T follicular helper cell (primary cell): ENCODE measurements around the gene SLC43A1.
A peak's percentile ranks its signal among the peaks of the same experiment; 100 is the strongest.
"Not testable (repeated sequence)": the region's sequence is repeated elsewhere in the genome, so short reads cannot be mapped to it uniquely, and the experiment has no call there.

Experiments used
- DNase-seq: peaks from one replicate; pipeline ENCODE4 v3.0.0-alpha.2; 2020; ENCODE audit warnings: low read depth

The SLC43A1 gene

DNA sequence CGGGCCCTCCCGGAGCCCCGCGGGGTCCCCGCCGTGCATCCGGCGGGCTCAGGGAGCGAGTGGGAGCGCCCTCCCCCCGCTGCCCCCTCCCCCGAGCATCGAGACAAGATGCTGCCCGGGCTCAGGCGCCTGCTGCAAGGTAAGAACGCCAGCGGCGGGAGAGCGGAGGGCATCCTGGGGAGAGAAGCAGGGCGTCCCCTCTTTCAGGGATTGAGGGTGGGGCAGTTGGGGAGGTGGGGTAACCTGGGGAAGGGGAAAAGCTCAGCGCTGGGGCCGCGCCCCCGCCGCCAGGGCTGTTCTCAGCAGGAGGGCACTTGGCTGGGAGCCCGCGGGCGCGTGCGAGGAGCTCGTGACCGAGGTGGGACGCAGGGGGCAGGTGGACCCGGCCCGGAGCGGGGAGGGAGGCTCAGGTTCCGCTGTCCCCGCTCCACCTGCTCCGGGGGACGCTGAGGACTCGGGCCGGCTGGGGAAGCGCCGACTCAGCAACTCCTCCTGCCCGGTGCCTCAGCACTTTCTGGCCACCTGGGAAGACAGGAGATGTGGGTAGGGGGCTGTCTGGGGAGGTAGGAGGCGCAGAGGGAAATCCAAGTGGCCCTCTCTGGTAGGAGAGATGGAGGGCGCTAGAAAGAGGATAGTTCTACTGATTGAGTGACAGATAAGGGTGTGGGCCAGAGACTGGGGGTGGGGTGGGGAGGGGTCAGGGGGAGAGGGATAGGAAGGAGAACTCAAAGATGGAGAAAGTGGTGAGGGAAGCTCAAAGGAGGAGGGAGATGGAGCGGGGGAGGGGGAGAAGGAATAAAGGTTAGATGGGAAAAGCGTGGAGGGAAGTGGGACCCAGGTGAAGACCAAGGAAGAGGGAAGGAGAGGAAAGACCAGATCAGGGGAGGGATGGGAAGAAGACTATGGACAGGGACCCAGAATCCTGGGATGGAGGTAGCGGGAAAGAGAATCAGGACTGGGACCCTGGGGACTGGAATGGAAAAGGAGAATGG is 54.4 kb downstream of the SLC43A1 start:
- DNase-seq, result no peak

DNA sequence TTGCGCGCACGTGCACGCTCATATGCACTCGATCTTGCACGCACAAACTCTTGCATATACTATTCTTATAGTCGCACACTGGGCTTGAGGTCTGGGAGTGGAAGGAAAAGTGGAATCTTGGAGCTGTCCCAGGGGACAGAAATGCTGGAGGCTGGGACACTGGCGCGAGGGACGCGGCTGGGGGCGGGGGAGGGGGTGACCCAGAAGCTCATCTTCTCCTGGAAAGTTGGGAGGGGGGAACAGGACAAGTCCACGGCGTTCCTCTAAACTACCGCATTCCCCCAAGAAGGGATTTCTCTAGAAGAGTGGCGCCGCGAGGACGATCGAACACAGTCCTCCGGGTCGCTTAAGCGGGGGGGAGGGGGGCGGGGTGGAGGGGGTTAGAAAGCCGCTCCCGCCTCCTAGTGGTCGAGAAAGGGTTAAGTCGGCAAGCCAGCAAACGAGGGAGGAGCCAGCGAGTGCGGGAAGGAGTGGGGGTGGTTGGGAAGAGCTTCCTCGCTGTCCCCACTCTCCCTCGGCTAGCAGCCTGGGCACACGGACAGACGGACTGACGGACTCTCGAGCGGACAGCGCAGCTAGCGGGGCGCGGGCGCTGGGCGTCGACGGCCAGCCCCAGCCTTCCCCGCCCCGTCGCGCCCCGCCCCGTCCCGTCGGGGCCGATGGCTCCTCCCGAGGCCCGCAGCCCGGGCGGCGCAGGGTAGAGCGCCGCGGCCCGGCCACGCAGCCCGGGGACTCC is 55.3 kb downstream of the SLC43A1 start, which contains the start of gene RTN4RL2:
Gene RTN4RL2 (plus strand): TSS at position 507 of the 736 bp plus-strand sequence. CDS start 338 bp downstream, outside the sequence.
- no peak for DNase-seq

DNA sequence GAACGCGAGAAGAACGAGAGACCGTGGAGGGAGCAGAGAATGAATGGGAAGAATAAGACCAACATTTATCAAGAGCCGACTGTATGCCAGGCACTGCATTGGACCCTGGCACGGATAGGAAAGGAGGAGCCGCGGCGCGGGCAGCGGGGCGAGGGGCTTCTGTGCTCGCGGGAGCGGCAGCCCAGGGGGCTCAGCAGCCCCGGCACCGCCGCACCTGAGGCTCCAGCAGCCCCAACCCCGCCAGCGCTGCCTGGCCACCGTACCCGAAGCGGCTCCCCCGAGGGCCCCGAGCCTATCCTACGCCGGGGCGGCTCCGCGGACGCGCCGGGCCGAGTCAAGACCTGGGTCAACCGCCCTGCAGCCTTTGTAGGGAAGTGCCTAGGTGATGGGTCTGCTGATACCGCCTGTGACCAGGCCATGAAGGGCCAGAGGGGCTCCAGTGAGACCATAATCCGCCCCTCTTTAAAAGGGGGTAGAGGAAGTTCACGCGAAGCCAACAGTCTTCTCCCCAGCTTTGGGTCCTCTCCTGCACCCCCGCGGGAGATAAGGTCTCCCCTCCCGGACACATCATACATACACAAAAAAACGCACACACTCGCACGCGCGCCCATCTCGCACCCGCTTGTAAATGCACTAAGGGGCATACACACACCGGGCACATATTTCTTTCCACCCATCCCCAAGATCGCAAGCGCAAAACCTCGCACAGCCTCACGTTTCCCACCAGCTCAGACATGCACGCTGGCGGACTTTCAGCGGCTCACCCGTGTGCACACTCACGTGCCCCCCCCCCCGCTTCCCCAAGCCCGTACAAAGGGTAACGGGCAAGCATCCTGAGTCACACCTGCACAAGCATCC is 56.1 kb downstream of the SLC43A1 start:
- DNase-seq, result no peak

DNA sequence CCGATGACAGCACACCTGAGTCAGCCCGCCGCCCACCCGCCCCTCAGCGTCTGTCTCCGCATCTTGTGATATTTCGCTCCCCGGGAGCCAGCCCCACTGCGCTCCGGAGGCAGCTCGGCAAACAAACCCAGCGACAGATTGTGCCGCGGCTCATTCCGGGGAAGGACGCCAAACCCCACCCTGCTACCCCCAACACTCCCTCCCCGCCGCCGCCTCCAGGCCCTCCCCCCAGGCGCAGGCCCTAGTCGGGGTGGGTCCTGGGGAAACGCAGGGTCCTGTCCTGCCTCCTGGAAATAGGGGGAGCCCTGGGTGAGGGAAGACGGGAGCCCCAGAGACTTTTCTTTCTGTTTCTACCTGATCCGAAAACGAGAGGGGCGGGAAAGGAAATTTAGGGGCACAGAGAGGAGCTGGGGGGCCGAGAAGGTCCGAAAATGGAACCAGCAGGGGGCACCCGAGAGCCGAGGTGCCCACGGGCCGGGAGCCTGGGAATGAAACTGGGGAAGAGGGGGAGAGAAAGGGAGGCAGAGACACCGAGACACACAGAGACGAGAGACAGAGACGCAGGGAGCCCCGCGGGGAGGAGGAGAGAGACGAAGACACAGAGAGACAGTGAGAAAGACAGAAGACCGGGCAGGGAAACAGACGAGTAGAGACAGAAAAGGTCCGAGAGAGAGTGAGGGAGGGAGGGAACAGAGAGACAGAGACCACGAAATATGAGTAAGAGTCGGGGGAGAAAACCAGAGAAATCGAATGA is 56.9 kb downstream of the SLC43A1 start:
- no peak for DNase-seq

DNA sequence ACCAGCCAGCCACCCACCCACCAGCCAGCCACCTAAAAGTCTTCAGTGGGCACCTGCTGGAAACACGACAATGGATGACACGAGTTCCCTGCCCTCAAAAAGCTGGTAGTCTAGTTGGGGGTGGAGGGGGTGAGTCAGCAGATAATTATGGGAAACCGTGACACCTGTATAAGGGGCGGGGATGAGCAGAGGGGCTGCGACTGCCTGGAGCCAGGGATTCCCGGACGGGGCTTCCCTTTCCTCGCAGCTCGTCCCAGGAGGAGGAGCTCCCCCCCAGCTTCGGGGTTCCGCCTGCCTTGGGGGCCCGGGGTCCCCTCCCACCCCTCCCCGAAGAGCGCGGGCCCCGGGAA is 57.5 kb downstream of the SLC43A1 start:
- DNase-seq, result no peak

DNA sequence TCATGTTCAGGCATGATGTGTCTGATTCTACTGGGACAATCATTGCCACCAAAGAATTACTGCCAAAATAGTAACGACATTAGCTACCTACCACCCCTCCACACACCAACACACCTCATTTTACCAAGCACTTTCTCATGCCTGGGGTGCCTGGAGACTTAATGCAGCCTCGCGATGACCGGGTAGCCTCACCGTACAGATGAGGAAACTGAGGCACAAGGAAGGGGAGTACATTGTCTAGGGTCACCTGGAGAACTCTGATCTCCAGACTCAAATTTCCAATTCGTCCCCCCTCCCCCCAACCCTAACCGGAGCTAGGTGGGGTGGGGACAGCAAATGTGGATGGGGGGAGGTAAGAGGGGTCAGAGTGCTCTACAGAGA is 57.9 kb downstream of the SLC43A1 start:
- DNase-seq, result no peak

DNA sequence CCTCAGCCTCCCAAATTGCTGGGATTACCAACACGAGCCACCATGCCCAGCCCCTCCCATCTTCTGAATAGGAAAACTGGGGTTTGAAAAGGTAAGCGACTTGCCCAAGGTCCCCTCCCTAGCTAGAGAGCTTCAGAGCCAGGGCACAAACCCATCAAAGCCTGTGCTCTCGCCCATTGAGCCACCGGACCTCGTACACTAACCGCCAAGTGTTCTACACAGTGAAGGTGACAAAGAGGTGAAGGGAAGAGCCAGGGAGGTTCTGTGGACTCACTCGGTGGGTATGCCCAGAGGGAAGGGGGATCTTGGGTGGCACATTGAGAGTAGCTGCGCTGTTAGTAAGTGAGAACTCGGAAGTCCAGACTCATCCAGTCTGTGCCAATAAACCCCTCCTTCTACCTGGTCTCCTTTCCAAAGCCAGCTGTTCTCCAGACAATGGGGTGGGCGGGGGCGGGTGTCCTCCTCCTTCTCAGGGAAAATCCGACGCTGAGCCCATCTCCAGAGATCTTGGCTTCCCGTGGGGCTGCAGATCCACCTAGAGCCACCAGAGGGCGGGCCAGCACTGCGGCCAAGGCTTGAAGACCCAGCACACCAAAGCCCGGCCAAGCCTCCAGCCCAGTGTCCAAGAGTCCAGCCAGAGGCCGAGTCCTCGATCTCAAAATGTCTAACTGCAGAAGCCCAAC is 58.4 kb downstream of the SLC43A1 start:
- DNase-seq, result peak; percentile 52

DNA sequence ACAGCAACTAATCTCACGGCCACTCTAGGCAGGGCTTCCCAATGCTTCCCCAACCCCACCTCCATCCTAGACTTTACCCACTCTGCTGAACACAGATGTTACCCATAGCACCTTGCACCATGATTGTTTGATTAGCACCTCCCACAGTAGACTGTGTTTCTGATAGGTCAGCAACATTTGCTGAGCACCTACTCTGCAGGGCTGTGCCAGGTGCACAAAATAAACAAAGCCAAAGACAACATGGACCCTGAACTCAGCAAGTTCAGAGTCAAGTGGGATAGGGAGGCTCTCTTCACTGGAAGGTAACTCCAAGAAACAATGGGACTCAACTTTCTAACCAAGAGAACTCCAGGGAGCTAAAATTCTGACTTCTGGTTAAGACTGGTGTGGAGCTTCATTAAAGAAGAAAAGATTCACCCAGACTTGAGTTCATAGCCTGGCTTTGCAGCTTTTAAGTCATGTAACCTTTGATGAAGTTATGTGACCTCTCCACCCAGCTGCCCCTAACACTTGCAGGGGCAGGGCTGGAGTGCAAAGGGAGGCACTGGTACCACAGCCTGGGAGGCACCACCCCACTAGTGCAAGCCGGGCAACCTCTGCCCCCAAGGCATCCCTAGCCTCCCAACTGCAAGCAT is 61.8 kb downstream of the SLC43A1 start:
- no peak for DNase-seq

DNA sequence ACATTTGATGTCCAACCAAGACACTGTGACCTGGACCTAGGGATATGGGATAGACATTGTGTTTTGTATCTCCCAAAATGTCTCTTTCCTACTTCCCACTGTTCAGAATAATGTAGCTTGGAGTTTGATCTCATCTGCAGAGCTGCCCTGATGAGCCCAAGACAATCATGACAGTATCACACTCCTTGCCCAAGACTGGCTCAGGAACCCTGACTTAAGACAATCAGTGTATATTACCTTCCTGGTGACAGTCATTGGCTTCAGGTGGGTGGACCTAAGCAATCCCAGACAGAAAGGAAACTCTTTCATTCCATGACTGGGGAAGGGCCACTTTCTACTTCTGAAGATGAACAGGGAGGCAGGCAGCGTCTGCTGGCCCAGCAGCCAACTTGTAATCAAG is 69.4 kb downstream of the SLC43A1 start:
- no peak for DNase-seq

DNA sequence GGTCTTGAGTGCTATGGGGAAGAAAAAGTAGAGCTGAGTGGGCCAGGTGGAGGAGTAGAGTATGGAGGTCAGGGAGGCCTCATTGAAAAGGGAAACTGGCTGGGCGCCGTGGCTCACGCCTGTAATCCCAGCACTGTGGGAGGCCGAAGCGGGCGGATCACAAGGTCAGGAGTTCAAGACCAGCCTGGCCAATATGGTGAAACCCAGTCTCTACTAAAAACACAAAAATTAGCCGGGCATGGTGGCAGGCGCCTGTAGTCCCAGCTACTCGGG is 70.4 kb downstream of the SLC43A1 start:
- not testable (repeated sequence) for DNase-seq

DNA sequence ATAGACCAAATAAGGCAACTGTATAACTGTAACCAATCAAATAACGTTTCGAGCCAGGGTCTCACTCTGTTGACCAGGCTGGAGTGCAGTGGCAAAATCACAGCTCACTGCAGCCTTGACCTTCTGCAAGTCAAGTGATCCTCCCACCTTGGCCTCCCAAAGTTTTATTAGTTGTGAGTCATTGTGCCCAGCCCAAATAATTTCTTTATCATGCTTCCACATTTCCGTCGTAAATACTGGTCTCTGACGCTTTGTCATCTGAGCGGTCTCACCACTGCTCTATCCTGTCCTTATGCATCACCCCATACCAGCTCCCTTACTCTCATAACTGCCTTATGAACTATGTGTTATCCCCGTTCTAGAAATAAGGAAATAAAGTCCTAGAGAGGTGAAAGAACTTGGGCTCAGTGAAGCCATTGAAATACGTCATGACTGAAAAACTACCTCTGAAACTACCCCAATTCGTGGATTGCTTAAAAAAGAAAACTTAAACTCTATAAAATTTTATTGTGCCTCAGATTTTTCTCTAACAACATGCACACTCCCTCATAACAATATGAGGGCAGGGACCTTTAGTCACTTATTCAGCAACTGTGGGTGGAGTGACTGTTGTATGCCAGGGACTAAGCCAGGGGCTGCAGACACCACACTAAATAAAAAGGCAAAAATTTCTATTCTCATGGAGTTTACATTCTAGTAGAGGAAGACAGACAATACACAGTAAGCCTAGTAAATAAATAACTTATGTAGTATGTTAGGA is 71.0 kb downstream of the SLC43A1 start:
- DNase-seq, result no peak

DNA sequence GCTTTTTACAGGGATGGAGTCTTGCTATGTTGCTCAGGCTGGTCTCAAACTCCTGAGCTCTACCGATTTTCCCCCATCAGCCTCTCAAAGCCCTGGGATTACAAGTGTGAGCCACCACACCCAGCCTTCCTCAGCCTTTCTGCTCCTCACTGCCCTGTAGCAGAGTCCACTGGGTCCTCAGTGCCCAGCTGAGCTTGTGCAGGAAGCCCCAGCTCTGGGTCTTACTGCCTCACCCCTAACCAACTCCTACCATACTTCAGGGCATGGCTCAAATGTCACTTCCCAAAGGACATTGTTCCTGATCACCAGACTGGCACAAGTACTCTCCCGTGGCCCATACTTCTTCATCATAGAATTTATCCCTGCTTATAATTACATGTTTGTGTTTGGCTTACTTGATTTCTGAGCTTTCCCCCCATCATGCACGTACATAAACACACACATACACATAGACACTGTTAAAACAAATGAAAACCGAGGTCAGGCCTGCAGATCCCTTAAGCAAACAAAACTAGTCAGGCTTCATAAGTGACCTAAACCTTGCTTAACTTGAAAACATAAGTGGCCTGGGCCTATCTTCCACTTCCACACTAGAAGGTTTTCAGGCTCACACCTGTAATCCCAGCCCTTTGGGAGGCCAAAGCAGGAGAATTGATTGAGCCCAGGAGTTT is 74.6 kb downstream of the SLC43A1 start:
- DNase-seq, result no peak

DNA sequence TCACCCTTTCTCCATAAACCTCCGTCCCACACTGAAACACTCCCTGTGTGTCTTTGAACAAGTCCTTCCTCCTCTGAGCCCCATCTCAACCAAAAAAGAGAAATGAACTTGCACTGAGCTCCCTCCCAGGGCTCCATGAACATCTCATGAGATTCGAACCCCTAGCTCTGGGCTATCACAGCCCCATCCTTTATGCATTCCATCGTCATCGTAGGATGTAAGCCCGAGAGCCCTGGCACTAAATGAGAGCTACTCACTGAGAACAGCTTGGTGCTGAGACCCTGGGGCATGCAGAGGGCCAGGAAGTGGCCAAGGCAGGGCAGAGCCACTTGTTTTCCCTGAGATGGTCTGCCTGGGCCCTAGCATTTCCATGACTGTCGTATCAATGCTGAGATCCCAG is 75.7 kb downstream of the SLC43A1 start:
- no peak for DNase-seq

DNA sequence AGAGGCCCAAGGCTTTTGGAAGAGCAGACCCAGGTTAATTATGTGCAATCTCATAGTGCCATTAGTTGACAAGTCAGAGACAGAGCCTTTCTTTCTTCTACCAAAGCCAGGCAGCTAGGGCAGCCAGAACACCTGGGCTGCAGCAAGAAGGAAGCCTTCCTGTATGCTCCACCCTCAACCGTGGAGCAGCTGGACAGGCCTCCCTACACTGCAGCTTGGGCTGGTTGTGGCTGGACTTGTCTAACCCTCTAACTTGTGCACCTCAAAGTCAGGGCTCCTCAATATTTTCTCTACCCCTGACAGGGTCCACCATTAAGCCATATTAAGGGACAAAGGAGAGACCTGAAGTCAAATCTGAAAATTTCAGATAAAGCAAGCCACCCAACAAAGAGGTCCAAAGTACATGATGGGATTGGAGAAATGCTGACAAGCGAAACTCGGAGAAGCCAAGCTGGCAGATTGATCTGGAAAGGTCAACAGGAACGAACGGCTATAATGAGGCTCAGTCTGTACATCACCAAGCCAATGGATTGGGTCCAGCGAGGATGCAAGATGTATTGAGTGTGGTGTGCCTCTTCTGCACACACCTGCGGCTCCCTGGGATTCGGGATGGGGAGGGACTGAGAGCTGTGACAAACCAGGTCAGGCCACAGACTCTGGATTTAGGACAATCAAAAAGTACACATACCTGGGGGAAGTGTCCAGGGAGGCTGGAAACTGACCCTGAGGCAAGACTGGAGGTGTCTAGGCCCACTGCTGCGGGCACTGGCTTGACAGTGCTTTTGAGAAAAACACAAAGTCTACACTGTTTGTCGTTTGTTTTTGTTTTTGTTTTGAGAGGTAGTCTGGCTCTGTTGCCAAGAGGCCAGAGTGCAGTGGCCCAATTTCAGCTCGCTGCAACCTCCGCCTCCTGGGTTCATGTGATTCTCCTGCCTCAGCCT is 76.9 kb downstream of the SLC43A1 start:
- DNase-seq, result no peak

DNA sequence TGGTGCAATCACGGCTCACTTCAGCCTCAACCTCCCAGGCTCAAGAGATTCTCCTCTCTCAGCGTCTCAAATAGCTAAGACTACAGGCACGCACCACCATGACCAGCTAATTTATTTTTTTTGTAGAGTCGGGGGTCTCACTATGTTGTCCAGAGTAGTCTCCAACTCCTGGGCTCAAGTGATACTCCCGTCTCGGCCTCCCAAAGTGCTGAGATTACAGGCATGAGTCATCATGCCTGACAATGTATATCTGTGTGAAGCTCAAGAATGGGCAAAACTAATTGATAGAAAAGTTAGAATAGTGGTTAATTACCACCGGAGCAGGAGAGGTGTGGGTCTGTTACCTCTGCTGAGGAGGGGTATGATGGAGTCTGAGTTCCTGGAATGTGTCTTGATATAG is 79.5 kb downstream of the SLC43A1 start:
- DNase-seq, result no peak

DNA sequence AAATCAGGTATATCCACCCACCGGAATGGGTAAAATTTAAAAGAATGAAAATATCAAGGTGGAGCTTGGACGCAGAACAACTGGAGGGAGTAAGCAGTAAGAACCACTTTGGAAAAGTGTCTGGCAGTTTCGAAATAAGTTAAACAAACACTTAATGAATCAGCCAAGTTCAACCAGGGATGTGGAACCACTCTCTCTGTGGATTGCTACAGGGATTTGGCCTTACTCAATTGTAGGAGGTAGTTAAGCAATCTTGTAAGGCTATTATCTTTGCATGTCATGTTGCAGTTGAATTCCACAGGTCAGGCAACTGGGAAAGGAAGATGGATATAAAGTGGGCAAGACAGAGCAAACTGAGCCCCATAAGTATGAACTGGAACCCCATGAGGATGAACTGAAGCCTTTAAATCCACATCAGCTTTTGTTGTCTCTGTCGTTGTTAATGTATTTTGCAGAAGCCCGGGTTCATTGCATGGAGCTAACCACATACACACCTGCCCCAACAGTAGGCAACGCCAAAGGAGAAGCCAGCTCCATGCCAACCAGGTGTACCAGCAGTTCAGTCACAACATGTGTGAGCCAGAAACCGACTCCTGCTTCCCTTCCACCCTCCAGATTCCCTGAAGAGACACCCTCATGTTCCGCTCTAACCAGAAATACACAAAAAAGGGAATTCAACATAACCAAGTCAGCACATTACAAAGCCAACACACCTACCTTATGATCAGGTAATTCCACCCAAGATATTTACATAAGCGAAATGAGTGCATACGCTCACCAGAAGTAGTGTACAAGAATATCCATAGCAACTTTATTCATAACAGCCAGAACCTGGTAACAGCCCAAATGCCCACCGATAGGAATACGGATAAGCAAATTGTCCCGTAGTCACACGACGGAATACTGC is 80.6 kb downstream of the SLC43A1 start:
- DNase-seq, result no peak
